ENCODE measurements around the gene PDE4D. TPM values are rescaled to one million over a fixed set of nuclear protein-coding genes. Genes with fewer than 3 reads are reported as not detected.
"Not testable (repeated sequence)": the region's sequence is repeated elsewhere in the genome, so short reads cannot be mapped to it uniquely, and the experiment has no call there.

The PDE4D gene
- total and polyA plus RNA-seq, 8 donors: 1.5 to 7.1 (median 3.1) TPM

GRCh38 chr5:59058237-59058636, 835.3 kb downstream of the PDE4D start:
- H3K4me1 ChIP-seq: peaks cover 0 to 2% (median 0%) of the 10 kb centered on the region in 3 donors
- DNase-seq: no peak
- WGBS, 2 donors: 77 to 83% methylated on average over 1 of the region's 1 CpG

GRCh38 chr5:59056599-59056998, 836.9 kb downstream of the PDE4D start:
- FAIRE-seq; H3K9me3 ChIP-seq; H3K27me3 ChIP-seq; H3K4me3 ChIP-seq; intact Hi-C loops (cut with DNase I); H3K4me1 ChIP-seq; DNase-seq; ATAC-seq; H3K36me3 ChIP-seq; H3K27ac ChIP-seq: not testable (repeated sequence)
- WGBS, 2 donors: 85 to 97% methylated on average over 3 of the region's 3 CpGs

More at GRCh38 chr5:59058237-59058636, 835.3 kb downstream of the PDE4D start:
- Histone ChIP-seq H3K36me3 (no peaks in the 10 kb centered on the region), H3K27me3 (no peaks in the 10 kb centered on the region), H3K4me3 (no peak overlapping the region), H3K9me3 (no peaks in the 10 kb centered on the region), H3K27ac (no peak overlapping the region)
- ATAC-seq (no peak), FAIRE-seq (no peak)
- intact Hi-C loops (cut with DNase I): no loop called here
- no peak for TF ChIP-seq CTCF (IDR thresholded peaks at IDR 0.05)

DNA sequence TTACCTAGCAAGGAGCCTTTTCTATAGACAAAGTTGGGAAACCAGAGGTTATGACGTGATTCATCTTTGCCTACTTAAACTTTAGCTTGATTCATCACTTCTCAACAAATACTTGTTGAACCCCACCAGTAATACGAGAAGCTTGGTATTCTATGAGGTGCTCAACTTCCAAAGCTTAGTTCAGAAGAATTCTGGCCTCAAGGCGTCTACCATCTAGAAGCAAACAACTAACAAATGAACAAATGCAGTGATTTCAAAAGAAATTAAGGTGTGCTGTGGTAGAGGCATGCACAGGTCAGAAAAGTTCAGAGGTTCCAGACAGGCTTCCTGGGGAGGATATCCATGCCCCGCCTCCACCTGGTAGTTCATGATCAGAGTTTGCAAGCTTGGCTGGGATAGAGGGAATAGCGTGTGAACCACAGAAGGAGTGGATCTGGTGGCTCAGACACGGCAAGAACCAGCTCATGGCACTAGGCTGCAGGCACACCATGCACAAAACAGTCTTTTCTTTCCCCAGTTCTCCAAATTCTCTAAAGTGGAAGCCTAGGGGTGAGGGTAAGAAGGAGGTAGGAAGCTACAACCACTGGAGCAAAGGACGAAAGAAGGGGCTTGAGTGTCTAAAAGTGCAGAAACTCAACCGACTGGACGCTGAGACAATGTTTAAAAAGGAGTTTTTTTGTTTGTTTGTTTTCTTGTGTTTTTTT, 837.6 kb downstream of the PDE4D start:
- DNase-seq (no peak), FAIRE-seq (no peak), ATAC-seq (no peak)
- Histone ChIP-seq H3K9me3 (no peaks in the 10 kb centered on the region), H3K36me3 (no peaks in the 10 kb centered on the region), H3K4me1 (no peaks in the 10 kb centered on the region), H3K4me3 (no peak overlapping the region), H3K27ac (no peak overlapping the region), H3K27me3 (no peaks in the 10 kb centered on the region)
- intact Hi-C loops (cut with DNase I): no loop called here
- no peak for TF ChIP-seq CTCF (IDR thresholded peaks at IDR 0.05)
- WGBS, 2 donors: 93% methylated on average over 9 of the region's 9 CpGs

DNA sequence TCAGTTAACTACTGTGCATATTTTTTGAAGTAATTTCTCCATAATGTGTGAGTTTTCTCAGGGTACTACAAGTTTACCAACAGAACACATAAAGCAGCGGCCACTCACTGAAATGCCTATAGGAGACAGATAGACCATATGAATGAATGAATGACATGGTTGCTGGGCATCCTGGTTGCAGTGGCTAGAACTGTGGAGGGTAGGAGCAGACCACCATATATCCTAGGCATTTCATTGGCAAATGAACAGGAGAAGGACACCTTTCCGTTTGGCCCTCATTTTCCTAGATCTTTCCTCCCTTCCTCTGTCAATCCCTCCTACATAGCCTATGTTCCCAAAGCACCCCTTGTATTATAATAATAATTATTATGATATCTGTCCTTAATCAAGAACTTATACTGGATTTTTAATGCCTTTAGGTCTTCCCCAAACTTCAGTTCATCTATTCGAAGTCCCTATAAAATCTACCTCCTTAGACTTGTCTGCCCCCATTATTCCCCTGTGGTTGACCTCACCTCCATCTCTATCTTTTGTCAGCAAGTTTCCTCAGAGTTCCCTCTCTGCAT, 838.5 kb downstream of the PDE4D start:
- no peaks in the 10 kb centered on the region for H3K27me3 ChIP-seq
- H3K36me3 ChIP-seq: no peaks in the 10 kb centered on the region
- TF ChIP-seq CTCF (IDR thresholded peaks at IDR 0.05): no peak
- no peak overlapping the region for H3K4me3 ChIP-seq
- DNase-seq: no peak
- no peaks in the 10 kb centered on the region for H3K4me1 ChIP-seq
- no peaks in the 10 kb centered on the region for H3K9me3 ChIP-seq
- WGBS, 2 donors: 79 to 87% methylated on average over 3 of the region's 3 CpGs
- H3K27ac ChIP-seq: no peak overlapping the region
- no peak for ATAC-seq
- intact Hi-C loops (cut with DNase I): no loop called here
- FAIRE-seq: no peak

DNA sequence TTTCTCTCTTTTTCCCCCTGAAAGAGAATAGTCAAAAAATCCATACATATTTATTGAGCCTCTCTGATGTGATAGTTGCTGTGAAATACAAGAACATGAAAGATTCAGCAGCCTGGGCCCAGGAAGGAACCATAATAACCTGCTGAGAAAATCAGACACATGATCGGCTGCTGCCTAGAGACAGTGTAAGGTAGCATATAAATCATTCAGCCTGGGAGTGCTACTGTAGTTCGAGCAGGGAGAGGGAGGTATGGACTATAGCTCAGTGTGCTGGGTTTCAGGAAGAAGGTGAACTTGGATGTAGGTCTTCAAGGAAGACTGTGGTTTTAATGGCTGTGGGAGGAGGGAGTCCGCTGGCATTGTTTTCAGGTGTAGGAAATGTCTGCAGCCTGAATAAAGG, 841.6 kb downstream of the PDE4D start:
- FAIRE-seq: no peak
- 87 to 90% methylated on average over 3 of the region's 3 CpGs for WGBS, 2 donors
- no peak for DNase-seq

More for the DNA sequence above, 841.6 kb downstream of the PDE4D start:
- intact Hi-C loops (cut with DNase I): no loop called here
- no peak for ATAC-seq
- Histone ChIP-seq H3K9me3 (no peaks in the 10 kb centered on the region), H3K27me3 (no peaks in the 10 kb centered on the region), H3K4me1 (no peaks in the 10 kb centered on the region), H3K4me3 (no peak overlapping the region), H3K27ac (no peak overlapping the region), H3K36me3 (no peaks in the 10 kb centered on the region)
- TF ChIP-seq CTCF (IDR thresholded peaks at IDR 0.05): no peak

All from pancreas (tissue), 10 donors.